Upper lobe of left lung (tissue), 6 donors: ENCODE results near the gene RPL13A. TPM values are rescaled to one million over a fixed set of nuclear protein-coding genes. Genes with fewer than 3 reads are reported as not detected.
"Not testable (repeated sequence)": the region's sequence is repeated elsewhere in the genome, so short reads cannot be mapped to it uniquely, and the experiment has no call there.

Experiments used
- ATAC-seq, 2 donors: fragments of 200-7000 bp; cut with Tn5 transposase; one replicate each; pipeline ENCODE4 v1.9.1; 2022; ENCODE audit warnings: mild to moderate bottlenecking in 2 of 2, moderate library complexity in 2 of 2; ENCODE audit not compliant: low FRiP score in 2 of 2
- DNase-seq, 2 donors: peaks; one replicate each; pipeline ENCODE4 v3.0.0-alpha.2; 2019 to 2020
- H3K27ac ChIP-seq, 4 donors: fragments of 200-600 bp; sonication (generic); one replicate each; pipeline ENCODE4 v1.5.1; 2016 to 2019
- H3K27me3 ChIP-seq, 4 donors: fragments of 200-600 bp; sonication (generic); one replicate each; pipeline ENCODE4 v1.5.1; 2017 to 2019
- H3K36me3 ChIP-seq, 4 donors: fragments of 200-600 bp; sonication (generic); one replicate each; pipeline ENCODE4 v1.5.1; 2016 to 2019
- H3K4me1 ChIP-seq, 4 donors: fragments of 200-600 bp; sonication (generic); one replicate each; pipeline ENCODE4 v1.5.1; 2018 to 2019
- H3K4me3 ChIP-seq, 4 donors: fragments of 200-600 bp; sonication (generic); one replicate each; pipeline ENCODE4 v1.5.1; 2017 to 2019; ENCODE audit warnings: mild to moderate bottlenecking in 2 of 4, moderate library complexity in 1 of 4
- H3K9me3 ChIP-seq, 4 donors: fragments of 200-600 bp; sonication (generic); one replicate each; pipeline ENCODE4 v1.5.1; 2018 to 2019
- EP300 ChIP-seq, 4 donors: sonication (generic); formaldehyde crosslinking; IDR thresholded peaks; one replicate each; pipeline ENCODE4 v1.5.1; 2017; ENCODE audit warnings: antibody characterized with exemption in 4 of 4, control low read depth in 2 of 4
- POLR2A ChIP-seq, 4 donors: fragments of 450-650 bp; IDR thresholded peaks; one replicate each; pipeline ENCODE4 v1.5.1; 2016 to 2017; ENCODE audit warnings: antibody characterized with exemption in 4 of 4, mild to moderate bottlenecking in 2 of 4
- POLR2AphosphoS5 ChIP-seq, 2 donors: sonication (generic); formaldehyde crosslinking; IDR thresholded peaks; one replicate each; pipeline ENCODE4 v1.5.1; 2017; ENCODE audit warnings: antibody characterized with exemption in 2 of 2
- WGBS, 2 donors: methylation state at CpG; one replicate each; pipeline ENCODE4 v1.1.5; 2017 to 2018; 5-methylcytosine and 5-hydroxymethylcytosine counted together
- total RNA-seq, 6 donors: library from RNA; depleted of rRNA in 4 of 6; stranded (reverse); fragments of >200 nt in 4 of 6; gene quantifications; one replicate each; pipeline versions ENCODE4 v1.1.0 to v1.2.1, GENCODE V29; 2016 to 2021
- TF ChIP-seq, protein P1 (sequence below), 6 experiments: fragments of 450-650 bp in 4 of 6; fragments of 200-600 bp in 2 of 6; sonication (generic) in 2 of 6; IDR thresholded peaks; one replicate each; pipeline ENCODE4 v1.5.1; 2016 to 2019; ENCODE audit warnings: antibody characterized with exemption in 6 of 6
- donor health status: DM: no; HTN: no; CAD: no; lungs with moderate emphysema.
- donor health status: DM: no; HTN: yes; CAD: no; lungs with severe emphysema.

The RPL13A gene
- total RNA-seq, 6 donors from 2014 or later = 974 to 2,595 (median 1,696) TPM

GRCh38 chr19:49453757-49454240 lies 33.6 kb upstream of the RPL13A start:
- Histone ChIP-seq H3K4me1 (peaks cover 10 to 45% (median 32%) of the 10 kb centered on the region in 4 donors), H3K9me3 (no peaks in the 10 kb centered on the region), H3K4me3 (peak overlapping the region; percentile 50 to 87 (median 78)), H3K27ac (peak overlapping the region; percentile 95 to 99 (median 96)), H3K27me3 (no peaks in the 10 kb centered on the region), H3K36me3 (peaks cover 0 to 13% (median 3%) of the 10 kb centered on the region in 4 donors)
- ATAC-seq (no peak), DNase-seq (no peak)
- 36 to 42% methylated on average over 10 of the region's 10 CpGs for WGBS, 2 donors
- TF ChIP-seq, protein P1, sequence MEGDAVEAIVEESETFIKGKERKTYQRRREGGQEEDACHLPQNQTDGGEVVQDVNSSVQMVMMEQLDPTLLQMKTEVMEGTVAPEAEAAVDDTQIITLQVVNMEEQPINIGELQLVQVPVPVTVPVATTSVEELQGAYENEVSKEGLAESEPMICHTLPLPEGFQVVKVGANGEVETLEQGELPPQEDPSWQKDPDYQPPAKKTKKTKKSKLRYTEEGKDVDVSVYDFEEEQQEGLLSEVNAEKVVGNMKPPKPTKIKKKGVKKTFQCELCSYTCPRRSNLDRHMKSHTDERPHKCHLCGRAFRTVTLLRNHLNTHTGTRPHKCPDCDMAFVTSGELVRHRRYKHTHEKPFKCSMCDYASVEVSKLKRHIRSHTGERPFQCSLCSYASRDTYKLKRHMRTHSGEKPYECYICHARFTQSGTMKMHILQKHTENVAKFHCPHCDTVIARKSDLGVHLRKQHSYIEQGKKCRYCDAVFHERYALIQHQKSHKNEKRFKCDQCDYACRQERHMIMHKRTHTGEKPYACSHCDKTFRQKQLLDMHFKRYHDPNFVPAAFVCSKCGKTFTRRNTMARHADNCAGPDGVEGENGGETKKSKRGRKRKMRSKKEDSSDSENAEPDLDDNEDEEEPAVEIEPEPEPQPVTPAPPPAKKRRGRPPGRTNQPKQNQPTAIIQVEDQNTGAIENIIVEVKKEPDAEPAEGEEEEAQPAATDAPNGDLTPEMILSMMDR (IDR thresholded peaks at IDR 0.05) = peak in 1 of 6 experiments; percentile 3
- no peak for TF ChIP-seq POLR2AphosphoS5 (IDR thresholded peaks at IDR 0.05)
- TF ChIP-seq POLR2A (IDR thresholded peaks at IDR 0.05) = peak in 1 of 4 donors; percentile 27
- no peak for TF ChIP-seq EP300 (IDR thresholded peaks at IDR 0.05)

- TF ChIP-seq EP300 (IDR thresholded peaks at IDR 0.05) (no peak), POLR2AphosphoS5 (IDR thresholded peaks at IDR 0.05) (no peak), POLR2A (IDR thresholded peaks at IDR 0.05) (no peak)
- TF ChIP-seq, protein P1 (IDR thresholded peaks at IDR 0.05) = no peak
- Histone ChIP-seq H3K27ac (peak overlapping the region in 3 of 4 donors; percentile 49 to 60 (median 53)), H3K27me3 (no peaks in the 10 kb centered on the region), H3K4me1 (peaks cover 10 to 36% (median 27%) of the 10 kb centered on the region in 4 donors), H3K36me3 (peaks cover 0 to 16% (median 10%) of the 10 kb centered on the region in 4 donors), H3K4me3 (no peak overlapping the region), H3K9me3 (no peaks in the 10 kb centered on the region)
- 74 to 78% methylated on average over 5 of the region's 5 CpGs for WGBS, 2 donors
- ATAC-seq (no peak), DNase-seq (no peak)
Observed at GRCh38 chr19:49455773-49456172, 31.6 kb upstream of the RPL13A start.

DNA sequence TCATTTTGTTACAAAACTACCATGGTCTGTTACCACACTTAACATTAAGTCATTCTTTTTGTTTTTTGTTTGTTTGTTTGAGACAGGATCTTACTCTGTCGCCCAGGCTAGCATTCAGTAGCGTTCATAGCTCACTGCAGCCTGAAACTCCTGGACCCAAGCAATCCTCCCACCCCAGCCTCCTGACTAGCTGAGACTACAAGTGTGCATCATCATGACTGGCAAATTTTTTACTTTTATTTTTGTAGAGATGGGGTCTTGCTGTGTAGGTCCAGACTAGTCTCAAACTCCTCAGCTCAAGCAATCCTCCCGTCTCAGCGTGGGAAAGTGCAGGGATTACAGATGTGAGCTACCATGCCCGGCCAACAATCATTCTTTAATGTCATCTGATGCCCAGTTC lies 31.1 kb upstream of the RPL13A start:
- H3K27ac ChIP-seq = peak overlapping the region; percentile 35 to 76 (median 64)
- H3K27me3 ChIP-seq = no peaks in the 10 kb centered on the region
- no peaks in the 10 kb centered on the region for H3K9me3 ChIP-seq
- WGBS, 2 donors = 82 to 90% methylated on average over 5 of the region's 5 CpGs
- no peak for TF ChIP-seq POLR2AphosphoS5 (IDR thresholded peaks at IDR 0.05)
- no peak for TF ChIP-seq EP300 (IDR thresholded peaks at IDR 0.05)
- TF ChIP-seq, protein P1 (IDR thresholded peaks at IDR 0.05) = no peak
- no peak for TF ChIP-seq POLR2A (IDR thresholded peaks at IDR 0.05)
- ATAC-seq (no peak), DNase-seq (no peak)
- H3K36me3 ChIP-seq = peaks cover 0 to 19% (median 10%) of the 10 kb centered on the region in 4 donors
- H3K4me3 ChIP-seq = no peak overlapping the region
- H3K4me1 ChIP-seq = peaks cover 10 to 31% (median 26%) of the 10 kb centered on the region in 4 donors

DNA sequence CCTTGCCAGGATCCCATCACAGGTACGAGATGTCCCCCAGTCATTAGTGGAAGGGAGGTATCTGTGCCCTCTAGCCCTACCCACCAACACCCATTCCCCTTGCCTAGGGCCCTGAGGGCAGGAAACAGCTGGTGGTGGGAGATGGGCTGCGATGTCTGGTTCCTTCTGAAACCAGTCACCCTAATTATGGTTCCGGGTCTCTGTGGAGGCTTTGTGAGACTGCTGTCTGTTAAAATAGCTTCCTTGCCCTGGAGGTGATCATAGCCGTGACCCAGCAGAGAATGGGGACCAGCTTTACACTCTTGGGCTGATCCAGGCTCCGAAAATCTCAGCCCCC lies 28.9 kb upstream of the RPL13A start:
- Histone ChIP-seq H3K4me3 (no peak overlapping the region), H3K36me3 (peaks cover 0 to 29% (median 17%) of the 10 kb centered on the region in 4 donors), H3K27me3 (no peaks in the 10 kb centered on the region), H3K27ac (peak overlapping the region; percentile 53 to 76 (median 62)), H3K9me3 (no peaks in the 10 kb centered on the region), H3K4me1 (peaks cover 10 to 21% (median 19%) of the 10 kb centered on the region in 4 donors)
- ATAC-seq (no peak), DNase-seq (no peak)
- TF ChIP-seq, protein P1 (IDR thresholded peaks at IDR 0.05) = no peak
- TF ChIP-seq POLR2AphosphoS5 (IDR thresholded peaks at IDR 0.05) (no peak), EP300 (IDR thresholded peaks at IDR 0.05) (no peak), POLR2A (IDR thresholded peaks at IDR 0.05) (no peak)
- 83 to 91% methylated on average over 4 to 5 of the region's 5 CpGs for WGBS, 2 donors

- TF ChIP-seq, protein P1 (IDR thresholded peaks at IDR 0.05) = no peak
- TF ChIP-seq POLR2A (IDR thresholded peaks at IDR 0.05) = no peak
- no peak for TF ChIP-seq POLR2AphosphoS5 (IDR thresholded peaks at IDR 0.05)
- TF ChIP-seq EP300 (IDR thresholded peaks at IDR 0.05) = no peak
- 94 to 96% methylated on average over 10 to 11 of the region's 12 CpGs for WGBS, 2 donors
- H3K4me1 ChIP-seq = peaks cover 2 to 14% (median 12%) of the 10 kb centered on the region in 4 donors
Observed at GRCh38 chr19:49459388-49459787, 28.0 kb upstream of the RPL13A start.

DNA sequence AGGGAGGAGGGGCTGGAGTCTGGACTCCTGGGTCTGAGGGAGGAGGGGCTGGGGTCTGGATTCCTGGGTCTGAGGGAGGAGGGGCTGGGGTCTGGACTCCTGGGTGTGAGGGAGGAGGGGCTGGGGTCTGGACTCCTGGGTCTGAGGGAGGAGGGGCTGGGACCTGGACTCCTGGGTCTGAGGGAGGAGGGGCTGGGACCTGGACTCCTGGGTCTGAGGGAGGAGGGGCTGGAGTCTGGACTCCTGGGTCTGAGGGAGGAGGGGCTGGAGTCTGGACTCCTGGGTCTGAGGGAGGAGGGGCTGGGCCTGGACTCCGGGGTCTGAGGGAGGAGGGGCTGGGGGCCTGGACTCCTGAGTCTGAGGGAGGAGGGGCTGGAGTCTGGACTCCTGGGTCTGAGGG lies 26.3 kb upstream of the RPL13A start:
- not testable (repeated sequence) for H3K9me3 ChIP-seq, DNase-seq, H3K27me3 ChIP-seq, ATAC-seq, H3K4me1 ChIP-seq, H3K4me3 ChIP-seq, H3K27ac ChIP-seq
- H3K36me3 ChIP-seq = peaks cover 0 to 55% (median 35%) of the 10 kb centered on the region in 4 donors
- WGBS, 2 donors = no CpG with 5 or more reads among the region's 1 CpG

More at GRCh38 chr19:49459388-49459787, 28.0 kb upstream of the RPL13A start:
- Histone ChIP-seq H3K27ac (no peak overlapping the region), H3K9me3 (no peaks in the 10 kb centered on the region), H3K27me3 (no peaks in the 10 kb centered on the region), H3K36me3 (peaks cover 0 to 38% (median 23%) of the 10 kb centered on the region in 4 donors), H3K4me3 (no peak overlapping the region)
- DNase-seq (no peak), ATAC-seq (no peak)
